Right renal pelvis (tissue), 4 donors: ENCODE measurements around the gene MEF2C. TPM values are rescaled to one million over a fixed set of nuclear protein-coding genes. Genes with fewer than 3 reads are reported as not detected.
"Not testable (repeated sequence)": the region's sequence is repeated elsewhere in the genome, so short reads cannot be mapped to it uniquely, and the experiment has no call there.

Experiments
- DNase-seq, 4 donors: peaks; one replicate each; pipeline ENCODE4 v3.0.0-alpha.2; 2013; ENCODE audit warnings: low read depth in 4 of 4, low spot score in 3 of 4, missing footprints in 1 of 4
- polyA plus RNA-seq, 4 donors: library from polyadenylated mRNA; unstranded; fragments of 120-200 nt; gene quantifications; one replicate each; pipeline ENCODE4 v1.2.1, GENCODE V29; 2013; ENCODE audit not compliant: insufficient read length in 4 of 4

MEF2C gene
- polyA plus RNA-seq, 4 donors, result 35.7 to 47.2 (median 43.0) TPM

DNA sequence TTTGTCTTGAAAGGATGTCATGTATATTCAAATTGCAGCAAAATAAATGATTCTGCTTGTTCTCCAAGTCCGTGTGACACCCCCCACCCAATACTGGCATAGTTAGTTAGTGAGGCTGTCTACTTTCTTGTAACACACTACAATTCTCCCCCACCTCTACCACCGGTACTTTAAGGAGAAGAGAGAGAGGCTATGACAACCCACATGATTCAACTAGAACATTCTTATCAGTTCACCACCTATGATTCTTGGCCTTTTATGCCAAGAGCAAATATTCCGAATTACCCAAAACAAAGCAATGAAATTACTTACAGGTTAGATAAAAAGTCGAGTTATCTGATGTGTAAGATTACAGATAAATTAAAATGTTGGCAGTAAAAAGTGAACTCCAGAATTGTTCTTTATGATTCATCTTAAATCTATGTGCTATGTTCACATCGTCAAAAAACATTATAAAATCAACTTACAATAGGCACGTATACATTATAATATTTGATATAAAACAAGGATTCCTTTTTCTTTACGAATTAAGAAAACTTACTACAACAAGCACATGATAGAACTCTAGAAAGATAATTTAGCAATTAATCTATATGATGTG, 14.4 kb downstream of the MEF2C start:
- DNase-seq, result no peak

DNA sequence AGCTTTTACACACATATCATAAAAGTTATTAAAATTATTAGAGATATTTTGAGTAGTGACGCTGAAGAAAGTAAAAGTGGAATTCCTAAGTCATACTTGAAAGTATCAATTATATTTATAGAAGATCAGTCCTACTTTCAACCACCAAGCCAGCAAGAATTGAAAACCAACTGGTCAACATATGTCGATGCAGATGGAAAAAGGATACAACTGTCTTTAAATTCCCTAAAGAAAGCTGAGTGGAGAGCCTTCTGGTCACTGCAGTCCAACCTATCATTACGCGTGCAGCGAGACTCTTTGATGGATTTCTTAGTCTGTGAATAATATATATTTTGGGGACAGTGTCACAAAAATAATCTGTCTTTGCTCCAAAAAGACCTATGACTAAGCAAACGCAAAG, 15.3 kb downstream of the MEF2C start:
- DNase-seq, result no peak

DNA sequence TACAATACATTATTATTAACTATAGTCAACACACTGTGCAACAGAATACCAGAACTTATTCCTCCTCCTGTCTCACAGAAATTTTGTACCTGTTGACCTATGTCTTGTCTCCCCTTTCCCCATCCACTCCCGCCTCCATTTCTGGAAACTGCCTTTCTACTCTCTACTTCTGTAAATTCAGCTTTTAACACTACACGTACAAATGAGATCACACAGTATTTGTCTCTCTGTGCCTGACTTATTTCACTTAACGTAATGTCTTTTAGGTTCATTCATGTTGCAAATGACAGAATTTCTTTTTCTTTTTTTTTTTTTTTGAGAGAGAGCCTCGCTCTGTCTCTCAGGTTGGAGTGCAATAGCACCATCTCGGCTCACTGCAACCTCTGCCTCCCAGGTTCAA, 19.5 kb downstream of the MEF2C start:
- no peak for DNase-seq

DNA sequence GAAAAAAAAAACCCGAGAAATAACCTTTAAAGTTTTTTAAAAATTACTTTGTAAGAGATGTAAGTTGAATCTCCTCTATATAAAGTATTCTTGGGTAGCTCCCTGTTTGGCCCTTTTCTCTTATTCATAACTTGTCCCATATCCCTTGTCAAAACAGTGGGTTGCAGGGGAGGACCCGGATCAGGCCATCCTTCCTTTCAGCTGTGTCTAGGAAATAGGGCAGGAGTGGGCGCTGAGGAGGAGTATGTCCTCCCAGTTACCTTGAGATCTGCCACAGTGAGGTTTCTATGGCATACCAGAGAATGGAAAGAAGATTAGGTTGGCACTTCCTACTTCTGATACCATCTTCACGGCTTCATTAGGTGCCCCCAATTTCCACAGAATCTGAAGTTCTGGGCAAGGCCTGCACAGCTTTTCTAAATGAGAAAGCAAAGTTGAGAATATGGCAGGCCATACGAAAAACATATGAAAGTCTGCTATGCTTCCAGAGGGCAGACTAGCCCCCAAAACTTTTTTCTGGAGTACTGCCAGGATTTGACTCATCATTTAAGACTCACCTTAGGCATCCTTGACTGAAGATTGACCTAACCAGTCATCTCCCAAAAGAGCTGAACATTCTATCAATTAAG, 20.3 kb downstream of the MEF2C start:
- DNase-seq, result no peak

DNA sequence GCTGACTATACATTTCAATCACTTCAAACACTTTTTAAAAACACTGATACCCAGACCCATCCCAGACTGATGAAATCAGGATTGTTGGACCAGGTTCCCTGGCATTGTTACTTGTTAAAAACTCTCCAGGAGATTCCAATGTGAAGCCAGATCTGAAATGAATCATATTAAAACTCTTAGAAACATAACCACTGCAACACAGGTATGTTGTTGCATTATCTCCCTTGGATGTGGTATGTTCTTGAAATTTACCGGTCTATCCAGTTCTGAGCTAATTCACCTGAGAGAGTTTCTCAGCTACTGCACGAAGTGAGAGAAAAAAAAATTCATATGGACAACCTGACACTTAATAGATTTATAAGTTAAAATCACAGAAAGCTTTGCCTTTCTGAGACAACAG, 21.8 kb downstream of the MEF2C start:
- DNase-seq, result no peak

DNA sequence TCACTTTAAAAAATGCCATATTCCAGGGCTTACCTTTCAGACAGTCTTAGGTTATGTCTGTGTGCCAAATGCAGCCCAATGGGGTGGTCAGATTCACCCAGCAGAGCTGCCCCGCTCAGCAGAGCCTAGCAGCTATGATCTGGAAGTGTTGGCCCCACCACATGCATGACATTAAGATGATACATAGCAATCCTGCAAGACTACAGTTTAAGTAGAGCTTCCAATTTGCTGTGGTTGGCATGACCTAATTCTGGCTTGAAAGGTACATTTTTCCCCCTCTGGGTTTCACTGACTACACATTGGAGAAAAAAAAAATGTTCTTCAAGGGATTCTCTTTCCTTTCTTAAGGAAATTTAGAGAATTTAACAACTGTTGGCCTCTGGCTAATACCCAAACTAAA, 22.5 kb downstream of the MEF2C start:
- no peak for DNase-seq

DNA sequence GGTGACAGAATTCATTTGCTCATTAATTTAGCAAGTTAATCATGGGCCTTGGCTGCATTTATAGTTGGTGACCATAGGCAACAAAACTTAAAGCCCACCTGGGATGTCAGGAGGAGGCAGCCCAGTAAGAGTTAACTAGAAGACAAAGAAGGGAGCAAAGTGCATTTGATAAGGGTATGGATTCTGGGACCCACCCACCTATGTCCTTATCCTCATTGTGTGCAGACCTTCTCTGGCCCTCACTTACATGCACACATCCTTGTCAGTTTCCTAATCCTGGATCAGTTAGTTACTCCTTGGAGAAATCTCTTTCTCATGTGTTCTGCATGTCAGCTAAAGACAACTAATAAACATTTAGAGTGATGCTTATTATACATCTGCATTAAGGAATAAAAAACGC, 24.6 kb downstream of the MEF2C start:
- no peak for DNase-seq

DNA sequence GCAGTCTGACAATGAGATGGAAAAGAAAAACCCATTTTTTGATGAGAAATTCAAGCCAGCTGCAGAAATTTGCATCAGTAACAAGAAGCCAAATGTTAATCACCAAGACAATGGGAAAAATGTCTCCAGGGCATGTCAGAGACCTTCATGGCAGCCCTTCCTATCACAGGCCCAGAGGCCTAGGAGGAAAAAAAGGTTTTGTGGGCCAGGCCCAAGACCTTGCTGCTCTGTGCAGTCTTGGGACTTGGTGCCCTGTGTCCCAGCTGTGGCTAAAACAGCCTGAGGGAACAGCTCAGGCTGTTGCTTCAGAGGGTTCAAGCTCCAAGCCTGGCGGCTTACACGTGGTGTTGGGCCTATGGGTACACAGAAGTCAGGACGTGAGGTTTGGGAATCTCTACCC, 26.6 kb downstream of the MEF2C start:
- DNase-seq, result not testable (repeated sequence)

DNA sequence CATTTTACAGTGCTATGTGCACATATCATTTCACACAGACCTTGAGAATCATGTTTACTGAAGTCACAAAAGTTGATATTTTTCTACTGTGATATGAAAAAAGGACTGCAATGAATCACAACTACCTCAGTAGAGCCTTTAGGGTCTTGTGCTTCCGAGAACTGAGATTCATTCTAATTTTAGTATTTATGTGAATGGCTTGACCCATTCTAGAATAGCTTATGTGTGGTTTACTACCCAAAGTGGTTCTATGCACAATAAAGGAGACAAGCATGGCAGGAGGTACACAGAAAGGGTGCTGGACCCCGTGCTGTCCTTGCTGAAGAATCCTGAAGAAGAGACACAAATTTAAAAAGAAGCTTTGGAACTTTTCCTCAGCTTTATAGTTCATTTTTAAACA, 28.2 kb downstream of the MEF2C start:
- DNase-seq, result no peak

DNA sequence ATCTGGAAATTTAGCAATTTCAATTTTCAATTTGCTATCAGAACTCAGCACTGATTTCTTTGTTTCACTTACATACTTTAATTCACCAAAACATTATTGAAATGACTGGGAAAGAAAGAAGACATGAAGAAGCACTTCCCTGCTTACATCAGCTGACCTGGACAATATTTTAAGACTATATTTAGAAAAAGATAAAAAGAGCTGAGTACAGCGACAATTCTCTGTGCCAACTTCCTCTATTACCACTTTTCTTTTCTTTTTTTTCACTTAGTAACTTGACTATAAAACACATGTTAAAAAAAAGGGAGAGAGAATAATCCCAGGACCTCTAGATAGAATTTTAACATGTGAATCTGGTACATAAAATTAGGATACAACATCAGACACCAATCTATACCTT, 35.6 kb downstream of the MEF2C start:
- DNase-seq, result no peak

DNA sequence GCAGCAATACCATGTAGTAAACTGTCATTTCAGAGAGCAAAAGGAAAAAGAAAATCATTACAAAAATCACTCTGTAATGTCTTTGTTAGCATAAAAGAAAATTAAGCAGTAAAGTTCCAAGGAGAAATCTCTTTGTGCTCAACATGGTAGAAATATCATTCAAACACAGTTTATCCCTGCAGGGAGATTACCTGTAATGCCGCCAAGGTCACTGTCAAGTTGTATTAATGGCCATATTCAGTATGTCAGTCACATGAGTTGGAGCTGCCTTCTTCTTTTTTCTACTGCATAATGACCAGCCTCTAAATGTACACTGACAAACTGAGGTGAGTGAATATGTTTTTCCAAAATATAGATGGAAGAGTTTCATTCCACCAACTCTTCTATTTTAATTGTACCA, 36.5 kb downstream of the MEF2C start:
- DNase-seq, result no peak

DNA sequence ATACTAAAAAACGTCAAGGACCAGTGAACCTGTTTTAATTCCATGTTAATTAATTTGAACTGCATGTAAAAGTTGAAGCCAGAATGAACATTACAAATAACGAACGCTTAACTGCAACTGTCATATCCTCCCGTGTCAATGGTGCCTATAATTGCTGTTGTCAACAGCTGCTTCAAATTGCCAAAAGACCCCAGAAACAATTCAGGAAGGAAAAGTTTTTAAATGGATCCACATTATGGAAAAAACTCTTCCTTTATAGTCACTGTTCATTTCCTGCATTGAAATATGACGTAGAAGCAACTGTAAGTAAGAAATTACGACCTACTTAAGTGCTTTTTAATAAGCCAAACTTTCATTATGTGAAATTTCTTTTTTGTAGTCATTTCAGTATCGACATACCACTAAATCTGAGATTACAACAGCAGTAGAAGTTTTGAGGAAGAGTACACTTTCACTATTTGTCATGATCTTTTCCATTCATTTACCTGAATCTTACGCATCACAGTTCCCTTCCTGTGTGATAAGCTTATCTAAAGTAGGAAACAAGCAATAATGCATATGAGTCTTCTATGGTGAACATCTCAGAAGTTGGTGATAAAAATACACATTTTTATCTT, 37.8 kb downstream of the MEF2C start:
- no peak for DNase-seq

DNA sequence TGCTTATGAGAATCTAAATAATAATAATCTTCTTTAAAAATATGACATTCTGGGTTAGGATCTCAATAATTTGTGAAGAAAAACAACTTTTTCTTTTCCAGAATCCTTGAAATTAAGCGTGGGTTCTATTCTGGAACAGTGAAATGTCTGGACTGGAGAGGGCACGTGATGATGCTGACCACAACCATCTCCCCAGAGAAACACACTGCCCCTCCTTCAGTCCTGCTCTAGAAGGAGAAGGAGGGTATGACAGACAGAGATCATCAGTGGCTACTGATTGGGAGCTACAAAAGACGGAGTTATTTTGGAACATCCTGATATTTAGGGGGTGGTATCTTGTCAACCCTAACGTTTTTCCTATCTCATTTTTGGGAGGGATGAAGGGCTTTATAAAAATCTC, 40.2 kb downstream of the MEF2C start:
- DNase-seq, result no peak

DNA sequence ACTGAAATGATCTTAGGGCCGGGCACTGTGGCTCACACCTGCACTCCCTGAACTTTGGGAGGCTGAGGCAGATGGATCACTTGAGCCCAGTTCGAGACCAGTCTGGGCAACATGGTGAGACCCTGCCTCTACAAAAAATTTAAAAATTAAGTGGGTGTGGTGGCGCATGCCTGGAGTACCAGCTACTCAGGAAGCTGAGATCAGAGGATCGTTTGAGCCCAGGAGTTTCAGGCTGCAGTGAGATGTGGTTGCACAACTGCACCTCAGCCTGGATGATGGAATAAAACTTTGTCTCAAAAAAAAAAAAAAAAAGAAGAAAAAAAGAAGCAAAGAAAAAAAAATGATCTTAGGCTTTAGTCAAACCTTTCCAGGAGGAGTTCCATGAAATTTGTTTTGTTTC, 41.8 kb downstream of the MEF2C start:
- DNase-seq, result no peak

DNA sequence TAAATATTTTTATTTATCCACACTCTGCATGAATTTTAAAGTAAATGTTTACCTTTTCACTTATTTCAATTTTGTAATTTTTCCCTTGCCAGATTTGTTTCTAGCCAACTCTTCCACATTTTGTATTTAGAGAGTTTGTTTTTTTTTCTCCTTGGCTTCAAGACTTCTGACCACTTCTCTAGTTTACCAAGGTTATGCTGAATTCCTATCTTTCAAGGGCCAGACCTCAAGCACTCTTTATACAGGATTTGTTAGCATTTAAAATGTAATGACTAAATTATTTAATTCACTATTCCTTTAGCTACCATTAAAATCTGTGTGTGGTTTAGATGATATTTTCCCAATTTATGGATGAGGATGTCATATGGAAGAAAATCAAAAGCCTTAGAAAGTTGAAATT, 42.5 kb downstream of the MEF2C start:
- no peak for DNase-seq

DNA sequence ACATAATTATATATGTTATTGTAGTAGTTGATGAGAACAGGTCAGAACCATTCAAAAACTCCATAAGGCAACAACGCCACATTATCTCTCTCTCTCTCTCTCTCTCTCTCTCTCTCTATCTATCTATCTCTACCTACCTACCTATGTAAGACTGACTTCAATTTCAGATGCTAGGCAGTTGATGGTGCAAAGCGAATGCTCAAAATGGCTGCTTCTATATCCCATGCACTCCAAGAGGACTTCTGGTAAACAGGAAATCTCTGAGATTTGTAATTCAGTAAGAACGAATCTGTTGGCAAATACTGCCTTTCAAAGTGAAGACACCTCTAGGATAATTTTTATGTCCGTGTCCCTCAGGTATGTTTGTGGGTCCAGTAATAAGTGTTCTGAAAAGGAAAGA, 43.7 kb downstream of the MEF2C start:
- no peak for DNase-seq

DNA sequence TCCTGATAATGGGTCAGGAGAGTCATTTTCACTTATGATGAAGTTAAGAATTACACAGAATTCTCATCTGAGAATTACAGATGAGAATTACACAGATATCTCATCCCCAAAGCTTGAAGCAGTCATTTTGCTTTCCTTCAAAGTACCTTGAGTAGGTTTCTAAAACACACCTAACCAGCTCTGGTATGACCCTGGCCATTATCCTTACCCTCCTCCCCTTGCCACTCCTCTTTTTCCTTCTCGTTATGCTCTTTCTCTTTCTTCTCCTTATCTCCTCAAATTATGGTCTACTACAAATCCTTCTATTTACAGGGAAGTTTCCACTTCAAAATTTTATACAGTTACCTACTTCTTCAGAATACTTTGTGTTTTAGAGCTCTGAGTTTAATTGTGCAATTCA, 44.5 kb downstream of the MEF2C start:
- DNase-seq, result no peak

DNA sequence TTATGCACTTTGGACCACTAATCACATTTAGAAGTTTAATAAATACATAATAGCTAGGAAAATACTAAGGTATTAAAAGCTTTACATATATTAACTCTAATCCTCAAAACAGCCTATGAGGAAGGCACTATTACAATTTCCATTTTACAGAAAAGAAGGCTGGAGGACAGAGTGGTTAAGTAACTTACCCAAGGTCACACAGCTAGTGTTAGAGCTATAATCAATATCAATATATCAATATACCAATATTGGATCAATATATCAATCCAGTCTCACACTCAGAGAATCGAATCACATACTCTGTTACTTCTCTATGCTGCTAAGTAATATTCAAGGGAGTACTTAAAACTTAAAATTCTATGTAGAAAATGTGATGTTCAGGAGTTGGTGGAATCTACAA, 45.2 kb downstream of the MEF2C start:
- DNase-seq, result no peak

DNA sequence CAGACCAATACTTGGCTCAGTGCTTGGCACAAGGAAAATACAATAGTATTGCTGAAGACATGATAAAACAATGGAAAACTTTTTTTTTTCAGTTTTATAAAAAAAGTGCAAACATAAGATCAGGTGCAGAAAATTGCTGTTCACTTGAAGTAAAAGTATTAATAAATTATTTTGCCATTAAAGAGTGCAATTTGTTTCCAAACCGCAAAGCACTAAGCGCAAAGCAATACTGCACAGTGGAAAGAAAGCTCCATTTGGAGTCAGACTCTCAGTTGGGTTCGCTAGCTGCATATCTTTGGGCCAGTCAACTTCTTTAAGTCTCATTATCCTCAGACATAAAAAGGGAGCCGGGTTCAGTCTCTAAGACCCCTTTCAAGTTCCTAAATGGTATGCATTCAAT, 45.8 kb downstream of the MEF2C start:
- no peak for DNase-seq

DNA sequence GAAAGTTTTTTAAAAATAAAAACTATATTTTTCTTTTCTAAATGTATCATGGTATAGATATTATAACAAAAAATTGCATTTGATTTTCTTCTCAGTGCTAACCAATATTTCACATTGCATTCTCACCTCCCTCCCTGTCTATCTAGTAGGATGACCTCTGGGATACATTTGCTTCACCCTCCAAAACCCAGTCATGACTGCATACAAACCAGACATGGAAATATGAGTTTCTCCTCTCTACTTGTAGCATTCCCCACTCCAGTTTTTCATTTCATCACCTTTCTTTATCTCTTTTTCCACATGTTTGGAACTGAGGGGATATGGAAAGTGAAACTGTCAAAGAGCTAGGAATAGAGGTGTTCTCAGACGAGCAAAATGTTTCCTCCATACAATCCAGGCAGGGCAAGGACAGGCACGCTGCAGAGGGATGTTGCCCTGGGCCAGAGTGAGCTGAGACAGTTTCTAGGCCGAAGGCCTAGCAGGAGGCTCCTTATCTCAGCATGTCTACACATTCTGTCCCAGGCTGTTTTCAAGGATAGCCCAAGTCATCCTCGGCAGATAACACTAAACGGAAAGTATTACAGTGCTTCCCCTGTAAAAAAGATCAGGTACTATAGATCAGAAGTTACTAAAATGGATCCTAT, 46.7 kb downstream of the MEF2C start:
- no peak for DNase-seq

DNA sequence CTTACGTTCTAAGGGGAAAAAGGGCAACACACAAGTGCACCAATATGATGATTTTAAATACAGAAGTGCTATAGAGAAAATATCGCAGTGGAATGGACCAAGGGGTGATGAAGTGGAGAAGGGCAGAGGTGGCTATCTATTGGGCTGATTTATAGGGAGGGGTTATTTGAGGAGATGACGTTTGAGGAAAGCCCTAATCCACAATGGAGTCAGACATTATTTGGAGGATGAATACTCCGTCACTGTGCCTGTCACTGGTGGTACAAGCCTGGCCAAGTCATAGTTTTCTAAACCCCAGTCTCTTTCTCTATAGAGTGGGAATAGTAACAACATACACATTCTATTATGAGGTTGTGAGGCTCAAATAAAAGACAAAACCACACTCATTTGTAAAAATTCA, 48.5 kb downstream of the MEF2C start:
- no peak for DNase-seq

DNA sequence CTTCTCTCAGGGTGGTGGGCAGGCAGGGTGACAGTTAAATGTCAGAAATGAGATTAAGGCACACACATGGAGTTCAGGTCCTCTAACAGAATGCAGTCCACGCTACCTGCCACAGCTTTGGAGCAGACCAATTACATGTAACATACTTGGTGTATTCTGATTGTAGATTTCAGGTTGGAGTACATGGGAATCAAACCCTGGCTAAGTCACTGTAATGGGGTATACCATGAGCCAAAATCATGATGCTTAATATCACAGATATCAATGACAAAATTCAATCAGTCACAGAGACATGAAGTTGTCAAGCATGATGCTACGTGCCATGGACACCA, 48.9 kb downstream of the MEF2C start:
- no peak for DNase-seq
